GM12891 (cell line): ENCODE data around the gene RBBP8NL.

Source experiments
- POLR2A ChIP-seq: IDR thresholded peaks from 2 replicates; pipeline ENCODE4 v1.6.1; 2011; ENCODE audit warnings: low read depth, low read length, control low read depth
- POLR2AphosphoS5 ChIP-seq: IDR thresholded peaks from 2 replicates; pipeline ENCODE4 v1.6.1; 2011; ENCODE audit warnings: low read depth, low read length, control low read depth
- SPI1 ChIP-seq: IDR thresholded peaks from 2 replicates; pipeline ENCODE4 v1.6.1; 2011; ENCODE audit warnings: low read depth, low read length, control low read depth
- TAF1 ChIP-seq: IDR thresholded peaks from 2 replicates; pipeline ENCODE4 v1.6.1; 2011; ENCODE audit warnings: low read depth, low read length, control low read depth

DNA sequence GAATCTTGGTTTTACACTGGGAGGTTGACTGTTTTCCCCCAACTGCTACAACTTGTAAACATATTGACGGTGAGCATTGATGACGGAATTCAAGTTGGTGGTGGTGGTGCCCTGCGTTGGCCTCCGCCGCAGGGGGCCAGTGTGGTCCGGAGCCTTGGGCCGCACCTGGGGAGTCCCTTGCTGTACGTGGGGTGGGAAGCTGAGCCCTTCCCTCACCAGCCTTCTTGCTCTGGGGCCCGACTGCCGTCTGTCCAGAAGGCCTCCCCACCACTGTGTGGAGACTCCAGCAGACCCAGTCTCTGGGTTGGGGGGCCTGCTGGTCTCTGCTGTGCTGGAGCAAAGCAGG is 37.1 kb upstream of the RBBP8NL start:
- TF ChIP-seq POLR2A (no peak), SPI1 (no peak), POLR2AphosphoS5 (no peak), TAF1 (no peak)
